Prostate gland (tissue), 2 donors: ENCODE data around the gene SLC35F5.
A peak's percentile ranks its signal among the peaks of the same experiment; 100 is the strongest.

ENCODE experiments used
- CTCF ChIP-seq, 4 experiments: fragments of 200-600 bp in 2 of 4; fragments of 450-650 bp in 2 of 4; sonication (generic) in 2 of 4; IDR thresholded peaks; 1 replicate in 3 of 4; 2 replicates in 1 of 4; pipeline ENCODE4 v1.5.1; 2016 to 2019; ENCODE audit warnings: antibody characterized with exemption in 4 of 4, mild to moderate bottlenecking in 2 of 4, moderate library complexity in 2 of 4
- POLR2A ChIP-seq: fragments of 450-650 bp; IDR thresholded peaks from one replicate; pipeline ENCODE4 v1.6.1; 2016; ENCODE audit warnings: antibody characterized with exemption, mild to moderate bottlenecking
- POLR2AphosphoS5 ChIP-seq: sonication (generic); formaldehyde crosslinking; IDR thresholded peaks from one replicate; pipeline ENCODE4 v1.6.1; 2017; ENCODE audit warnings: antibody characterized with exemption

- TF ChIP-seq CTCF (IDR thresholded peaks at IDR 0.05) (no peak), POLR2AphosphoS5 (peak; percentile 82), POLR2A (no peak)
Measured at GRCh38 chr2:113711851-113712250, 44.6 kb downstream of the SLC35F5 start.
